Activated CD4-positive, alpha-beta T cell treated with anti-CD3 and anti-CD28 coated beads, Interleukin-10, Interleukin-2, amounts not matched to agents 100 ng/mL and 50 ng/mL, durations not matched to agents 16 hours and 8 hours (primary cell): ENCODE results near the gene LIMS2.

Experiments
- DNase-seq: peaks from one replicate; pipeline ENCODE4 v3.0.0-alpha.2; 2020

The LIMS2 gene

GRCh38 chr2:127596311-127597045 lies 78.9 kb downstream of the LIMS2 start:
- DNase-seq, result no peak

- no peak for DNase-seq
Observed at GRCh38 chr2:127594116-127594591, 81.2 kb downstream of the LIMS2 start.

GRCh38 chr2:127593228-127594115 lies 81.9 kb downstream of the LIMS2 start:
- no peak for DNase-seq

- no peak for DNase-seq
Observed at GRCh38 chr2:127592761-127593227, 82.5 kb downstream of the LIMS2 start.

- DNase-seq, result peak; percentile 67
Observed at GRCh38 chr2:127591221-127591923, 84.0 kb downstream of the LIMS2 start.

- no peak for DNase-seq
Observed at GRCh38 chr2:127590386-127591190, 84.7 kb downstream of the LIMS2 start.

GRCh38 chr2:127589841-127590240 lies 85.5 kb downstream of the LIMS2 start:
- DNase-seq, result no peak

- no peak for DNase-seq
Observed at GRCh38 chr2:127589358-127589757, 86.0 kb downstream of the LIMS2 start.
